Esophagus squamous epithelium (tissue), 5 donors: ENCODE measurements around the gene TTYH1. TPM values are rescaled to one million over a fixed set of nuclear protein-coding genes. Genes with fewer than 3 reads are reported as not detected.

Source experiments
- DNase-seq: peaks from one replicate; lab custom pipeline; 2025; lab: John Stamatoyannopoulos, UW
- H3K27ac ChIP-seq, 4 donors: fragments of 200-600 bp; sonication (generic); one replicate each; pipeline ENCODE4 v1.5.1; 2016 to 2019; ENCODE audit warnings: mild to moderate bottlenecking in 1 of 4
- H3K27me3 ChIP-seq, 4 donors: fragments of 200-600 bp; sonication (generic); 1 replicate in 3 of 4; 2 replicates in 1 of 4; pipeline versions ENCODE4 v1.5.1 to v1.6.0; 2017 to 2021; ENCODE audit warnings: antibody characterized with exemption in 1 of 4
- H3K36me3 ChIP-seq, 3 donors: fragments of 200-600 bp; sonication (generic); one replicate each; pipeline ENCODE4 v1.5.1; 2016 to 2019
- H3K4me1 ChIP-seq, 3 donors: fragments of 200-600 bp; sonication (generic); one replicate each; pipeline ENCODE4 v1.5.1; 2017 to 2019
- H3K4me3 ChIP-seq, 4 donors: fragments of 200-600 bp; sonication (generic); 1 replicate in 3 of 4; 2 replicates in 1 of 4; pipeline ENCODE4 v1.5.1; 2016 to 2019; ENCODE audit warnings: mild to moderate bottlenecking in 2 of 4, moderate library complexity in 1 of 4
- H3K9me3 ChIP-seq, 3 donors: fragments of 200-600 bp; sonication (generic); one replicate each; pipeline ENCODE4 v1.5.1; 2016 to 2019
- POLR2A ChIP-seq, 4 donors: fragments of 450-650 bp; IDR thresholded peaks; one replicate each; pipeline ENCODE4 v1.6.1; 2017; ENCODE audit warnings: antibody characterized with exemption in 4 of 4, mild to moderate bottlenecking in 4 of 4, moderate library complexity in 3 of 4
- whole genome bisulfite sequencing, 2 donors: methylation state at CpG; one replicate each; pipeline ENCODE4 v1.1.5; 2018; 5-methylcytosine and 5-hydroxymethylcytosine counted together
- intact Hi-C: fragments of 100-400 bp; cut with DNase I; formaldehyde crosslinking; loops from one replicate; pipeline ENCODE4 v1.15.0; 2022
- total RNA-seq, 4 donors: library from RNA; depleted of rRNA; stranded (reverse); fragments of >200 nt; gene quantifications; one replicate each; pipeline ENCODE4 v1.1.0, GENCODE V29; 2016
- TF ChIP-seq, protein P1 (sequence below), 6 experiments: fragments of 450-650 bp in 4 of 6; fragments of 200-600 bp in 2 of 6; sonication (generic) in 2 of 6; IDR thresholded peaks; one replicate each; pipeline ENCODE4 v1.5.1; 2016 to 2019; ENCODE audit warnings: antibody characterized with exemption in 6 of 6, mild to moderate bottlenecking in 4 of 6, moderate library complexity in 4 of 6
- donor health status: DM: yes; HTN: yes; CAD: no.

TTYH1 gene
- total RNA-seq, 4 donors from 2014 or later, result 0.44 to 4.4 (median 2.0) TPM; not detected in 1

- H3K27me3 ChIP-seq, result peaks cover 0 to 54% (median 0%) of the 10 kb centered on the region in 4 donors
- H3K4me1 ChIP-seq, result peaks cover 2 to 10% (median 3%) of the 10 kb centered on the region in 3 donors
- WGBS, 2 donors, result 5 to 12% methylated on average over 9 to 10 of the region's 10 CpGs
- no peak for DNase-seq
- H3K27ac ChIP-seq, result no peak overlapping the region
- TF ChIP-seq, protein P1, sequence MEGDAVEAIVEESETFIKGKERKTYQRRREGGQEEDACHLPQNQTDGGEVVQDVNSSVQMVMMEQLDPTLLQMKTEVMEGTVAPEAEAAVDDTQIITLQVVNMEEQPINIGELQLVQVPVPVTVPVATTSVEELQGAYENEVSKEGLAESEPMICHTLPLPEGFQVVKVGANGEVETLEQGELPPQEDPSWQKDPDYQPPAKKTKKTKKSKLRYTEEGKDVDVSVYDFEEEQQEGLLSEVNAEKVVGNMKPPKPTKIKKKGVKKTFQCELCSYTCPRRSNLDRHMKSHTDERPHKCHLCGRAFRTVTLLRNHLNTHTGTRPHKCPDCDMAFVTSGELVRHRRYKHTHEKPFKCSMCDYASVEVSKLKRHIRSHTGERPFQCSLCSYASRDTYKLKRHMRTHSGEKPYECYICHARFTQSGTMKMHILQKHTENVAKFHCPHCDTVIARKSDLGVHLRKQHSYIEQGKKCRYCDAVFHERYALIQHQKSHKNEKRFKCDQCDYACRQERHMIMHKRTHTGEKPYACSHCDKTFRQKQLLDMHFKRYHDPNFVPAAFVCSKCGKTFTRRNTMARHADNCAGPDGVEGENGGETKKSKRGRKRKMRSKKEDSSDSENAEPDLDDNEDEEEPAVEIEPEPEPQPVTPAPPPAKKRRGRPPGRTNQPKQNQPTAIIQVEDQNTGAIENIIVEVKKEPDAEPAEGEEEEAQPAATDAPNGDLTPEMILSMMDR (IDR thresholded peaks at IDR 0.05), result peak in 4 of 6 experiments; percentile 26 to 53 (median 41)
- no peak for TF ChIP-seq POLR2A (IDR thresholded peaks at IDR 0.05)
- H3K9me3 ChIP-seq, result no peaks in the 10 kb centered on the region
- intact Hi-C loops, result no loop called here
- no peaks in the 10 kb centered on the region for H3K36me3 ChIP-seq
- H3K4me3 ChIP-seq, result no peak overlapping the region
Observed at GRCh38 chr19:54478677-54479266, 63.5 kb downstream of the TTYH1 start.

DNA sequence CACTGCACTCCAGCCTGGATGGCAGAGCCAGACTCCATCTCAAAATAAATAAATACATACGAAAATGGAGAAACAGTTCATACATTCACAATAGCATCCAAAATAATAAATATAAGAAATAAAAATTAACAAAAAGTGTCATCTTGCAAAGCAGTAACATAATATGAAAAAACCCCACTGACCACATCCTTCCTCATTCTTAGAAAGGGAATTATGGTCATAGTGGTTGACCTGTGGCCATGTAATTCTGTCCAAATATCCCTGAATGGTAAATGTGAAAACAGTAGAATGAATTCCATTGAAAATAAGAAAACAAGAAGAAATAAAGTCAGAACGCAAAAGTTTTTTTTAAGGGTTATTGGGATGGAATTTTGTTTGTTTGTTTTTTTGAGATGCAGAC is 64.8 kb downstream of the TTYH1 start:
- 31 to 66% methylated on average over 2 of the region's 2 CpGs for WGBS, 2 donors
- intact Hi-C loops, result loop anchor here (5.0 kb wide), 1 partner anchor 197 kb away; no protein-coding TSS in a partner anchor

DNA sequence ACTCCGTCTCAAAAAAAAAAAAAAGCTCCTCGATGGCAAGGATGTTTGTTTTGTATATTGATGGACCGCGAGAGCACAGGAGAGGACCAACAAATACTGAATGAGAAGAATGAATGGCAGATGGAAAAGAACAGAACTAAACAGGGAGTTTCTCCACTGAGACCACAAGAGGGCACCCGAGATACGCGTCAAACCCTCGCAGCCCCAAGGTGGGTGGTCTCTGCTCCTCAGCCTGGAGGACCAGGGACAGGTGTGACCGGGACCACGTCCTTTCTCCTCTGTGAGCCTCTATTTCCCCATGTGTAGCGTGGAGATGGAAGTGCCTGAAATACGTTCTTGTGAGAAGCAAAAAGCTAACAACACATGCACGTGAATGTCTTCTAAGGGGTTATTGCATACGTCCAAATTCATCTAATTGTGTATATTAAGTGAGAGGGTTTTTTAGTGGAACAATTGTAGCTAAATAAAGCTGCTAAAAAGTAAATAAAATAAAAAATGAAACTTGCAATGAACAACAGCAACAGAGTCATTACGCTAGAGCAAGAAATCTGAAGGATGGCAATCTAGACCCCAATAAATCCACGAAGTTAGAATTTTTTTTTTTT is 66.2 kb downstream of the TTYH1 start:
- intact Hi-C loops, result loop anchor here (5.0 kb wide), 1 partner anchor 196 kb away; no protein-coding TSS in a partner anchor
- Histone ChIP-seq H3K4me1 (peaks cover 0 to 5% (median 2%) of the 10 kb centered on the region in 3 donors), H3K9me3 (no peaks in the 10 kb centered on the region), H3K27ac (no peak overlapping the region), H3K4me3 (no peak overlapping the region), H3K36me3 (no peaks in the 10 kb centered on the region), H3K27me3 (peaks cover 0 to 52% (median 0%) of the 10 kb centered on the region in 4 donors)
- DNase-seq, result no peak
- TF ChIP-seq POLR2A (IDR thresholded peaks at IDR 0.05), result no peak
- TF ChIP-seq, protein P1 (IDR thresholded peaks at IDR 0.05), result peak in 4 of 6 experiments; percentile 19 to 66 (median 30)
- WGBS, 2 donors, result 10 to 12% methylated on average over 15 of the region's 16 CpGs

More for the DNA sequence above, 64.8 kb downstream of the TTYH1 start:
- TF ChIP-seq POLR2A (IDR thresholded peaks at IDR 0.05), result no peak
- TF ChIP-seq, protein P1 (IDR thresholded peaks at IDR 0.05), result no peak
- peaks cover 0 to 5% (median 2%) of the 10 kb centered on the region in 3 donors for H3K4me1 ChIP-seq
- H3K9me3 ChIP-seq, result no peaks in the 10 kb centered on the region
- no peak overlapping the region for H3K27ac ChIP-seq
- H3K27me3 ChIP-seq, result peaks cover 0 to 53% (median 0%) of the 10 kb centered on the region in 4 donors
- H3K4me3 ChIP-seq, result no peak overlapping the region
- no peak for DNase-seq
- H3K36me3 ChIP-seq, result no peaks in the 10 kb centered on the region

- Histone ChIP-seq H3K36me3 (no peaks in the 10 kb centered on the region), H3K27ac (no peak overlapping the region), H3K27me3 (peaks cover 0 to 48% (median 0%) of the 10 kb centered on the region in 4 donors), H3K9me3 (no peaks in the 10 kb centered on the region), H3K4me1 (peaks cover 0 to 5% (median 2%) of the 10 kb centered on the region in 3 donors), H3K4me3 (no peak overlapping the region)
- 53 to 55% methylated on average over 3 of the region's 3 CpGs for WGBS, 2 donors
- intact Hi-C loops, result loop anchor here (5.0 kb wide), 1 partner anchor 194 kb away; no protein-coding TSS in a partner anchor
- no peak for DNase-seq
- TF ChIP-seq, protein P1 (IDR thresholded peaks at IDR 0.05), result no peak
- TF ChIP-seq POLR2A (IDR thresholded peaks at IDR 0.05), result no peak
Observed at GRCh38 chr19:54482889-54483288, 67.6 kb downstream of the TTYH1 start.

- no peak overlapping the region for H3K4me3 ChIP-seq
- intact Hi-C loops, result loop anchor here (5.0 kb wide), 1 partner anchor 193 kb away; no protein-coding TSS in a partner anchor
- peaks cover 0 to 5% (median 2%) of the 10 kb centered on the region in 3 donors for H3K4me1 ChIP-seq
- H3K9me3 ChIP-seq, result no peaks in the 10 kb centered on the region
- no peak overlapping the region for H3K27ac ChIP-seq
- no peak for DNase-seq
- H3K27me3 ChIP-seq, result peaks cover 0 to 32% (median 0%) of the 10 kb centered on the region in 4 donors
- WGBS, 2 donors, result 70 to 78% methylated on average over 10 of the region's 10 CpGs
- H3K36me3 ChIP-seq, result no peaks in the 10 kb centered on the region
- TF ChIP-seq POLR2A (IDR thresholded peaks at IDR 0.05), result no peak
- TF ChIP-seq, protein P1 (IDR thresholded peaks at IDR 0.05), result no peak
Observed at GRCh38 chr19:54484451-54484850, 69.2 kb downstream of the TTYH1 start.
